Left kidney (tissue), 2 donors: Measurements from ENCODE around the gene CLNK. TPM values are rescaled to one million over a fixed set of nuclear protein-coding genes. Genes with fewer than 3 reads are reported as not detected.
"Not testable (repeated sequence)": the region's sequence is repeated elsewhere in the genome, so short reads cannot be mapped to it uniquely, and the experiment has no call there.

Source experiments
- DNase-seq: peaks from one replicate; pipeline ENCODE4 v3.0.0-alpha.2; 2013
- polyA plus RNA-seq: library from polyadenylated mRNA; unstranded; fragments of 120-200 nt; gene quantifications from one replicate; pipeline ENCODE4 v1.2.1, GENCODE V29; 2013; ENCODE audit not compliant: insufficient read length

The CLNK gene
- polyA plus RNA-seq, 1 donor: 0.91 TPM

- no peak for DNase-seq
These were observed 21.6 kb downstream of the CLNK start for GRCh38 chr4:10662937-10663336.

- DNase-seq: no peak
These were observed 23.5 kb downstream of the CLNK start for GRCh38 chr4:10661047-10661446.

GRCh38 chr4:10659251-10659650 lies 25.3 kb downstream of the CLNK start:
- DNase-seq: no peak

- peak; percentile 36 for DNase-seq
These were observed 27.6 kb downstream of the CLNK start for GRCh38 chr4:10656988-10657387.

GRCh38 chr4:10656420-10656819 lies 28.1 kb downstream of the CLNK start:
- DNase-seq: no peak

GRCh38 chr4:10655968-10656367 lies 28.6 kb downstream of the CLNK start:
- DNase-seq: no peak

GRCh38 chr4:10648479-10648878 lies 36.1 kb downstream of the CLNK start:
- no peak for DNase-seq

- DNase-seq: no peak
These were observed 36.7 kb downstream of the CLNK start for GRCh38 chr4:10647846-10648245.

GRCh38 chr4:10643600-10644425 lies 40.8 kb downstream of the CLNK start:
- DNase-seq: no peak

- no peak for DNase-seq
These were observed 43.9 kb downstream of the CLNK start for GRCh38 chr4:10640561-10641201.

- DNase-seq: no peak
These were observed 44.9 kb downstream of the CLNK start for GRCh38 chr4:10639664-10640063.

- no peak for DNase-seq
These were observed 45.5 kb downstream of the CLNK start for GRCh38 chr4:10639100-10639499.

- no peak for DNase-seq
These were observed 49.5 kb downstream of the CLNK start for GRCh38 chr4:10635091-10635490.

- DNase-seq: no peak
These were observed 55.2 kb downstream of the CLNK start for GRCh38 chr4:10629394-10629793.

GRCh38 chr4:10625131-10625530 lies 59.4 kb downstream of the CLNK start:
- no peak for DNase-seq

- no peak for DNase-seq
These were observed 60.7 kb downstream of the CLNK start for GRCh38 chr4:10623862-10624261.

- no peak for DNase-seq
These were observed 61.3 kb downstream of the CLNK start for GRCh38 chr4:10623241-10623640.

GRCh38 chr4:10622728-10623127 lies 61.8 kb downstream of the CLNK start:
- DNase-seq: no peak

- DNase-seq: no peak
These were observed 63.6 kb downstream of the CLNK start for GRCh38 chr4:10620935-10621488.

- no peak for DNase-seq
These were observed 64.7 kb downstream of the CLNK start for GRCh38 chr4:10619855-10620254.

- DNase-seq: peak; percentile 68
These were observed 65.3 kb downstream of the CLNK start for GRCh38 chr4:10619220-10619619.

- DNase-seq: not testable (repeated sequence)
These were observed 69.6 kb downstream of the CLNK start for GRCh38 chr4:10614926-10615325.

GRCh38 chr4:10613926-10614478 lies 70.6 kb downstream of the CLNK start:
- DNase-seq: no peak
